ENCODE data around the gene RPL22L1.
"Not testable (repeated sequence)": the region's sequence is repeated elsewhere in the genome, so short reads cannot be mapped to it uniquely, and the experiment has no call there.

Gene RPL22L1

GRCh38 chr3:170877311-170877710 is 7.3 kb upstream of the RPL22L1 start:
- DNase-seq: not testable (repeated sequence)

GRCh38 chr3:170876537-170876936 is 6.5 kb upstream of the RPL22L1 start:
- no peak for DNase-seq

- DNase-seq: no peak
These were observed 780 bp downstream of the RPL22L1 start for GRCh38 chr3:170869239-170869590.

GRCh38 chr3:170868577-170869238 is 1.3 kb downstream of the RPL22L1 start:
- DNase-seq: no peak

GRCh38 chr3:170867143-170867937 is 2.7 kb downstream of the RPL22L1 start:
- DNase-seq: no peak

GRCh38 chr3:170866499-170866898 is 3.5 kb downstream of the RPL22L1 start:
- DNase-seq: no peak

- DNase-seq: no peak
These were observed 4.5 kb downstream of the RPL22L1 start for GRCh38 chr3:170865209-170866094.

GRCh38 chr3:170864525-170865208 is 5.3 kb downstream of the RPL22L1 start:
- no peak for DNase-seq

GRCh38 chr3:170863816-170864215 is 6.2 kb downstream of the RPL22L1 start:
- no peak for DNase-seq

- no peak for DNase-seq
These were observed 7.2 kb downstream of the RPL22L1 start for GRCh38 chr3:170862618-170863374.

GRCh38 chr3:170858599-170858998 is 11.4 kb downstream of the RPL22L1 start:
- no peak for DNase-seq

GRCh38 chr3:170852324-170852723 is 17.7 kb downstream of the RPL22L1 start:
- DNase-seq: no peak

- DNase-seq: no peak
These were observed 21.6 kb downstream of the RPL22L1 start for GRCh38 chr3:170848292-170848917.

GRCh38 chr3:170844377-170844776 is 25.6 kb downstream of the RPL22L1 start:
- DNase-seq: no peak

- DNase-seq: no peak
These were observed 29.6 kb downstream of the RPL22L1 start for GRCh38 chr3:170840291-170840859.

- DNase-seq: no peak
These were observed 30.4 kb downstream of the RPL22L1 start for GRCh38 chr3:170839518-170840100.

- DNase-seq: no peak
These were observed 33.5 kb downstream of the RPL22L1 start for GRCh38 chr3:170836491-170836890.

- DNase-seq: peak; percentile 15
These were observed 34.7 kb downstream of the RPL22L1 start for GRCh38 chr3:170835336-170835735.

GRCh38 chr3:170830580-170830979 is 39.4 kb downstream of the RPL22L1 start:
- DNase-seq: no peak

GRCh38 chr3:170829546-170830272 is 40.3 kb downstream of the RPL22L1 start:
- DNase-seq: no peak

Data from NCI-H510A (cell line).